ENCODE results near the gene DIDO1.
"Not testable (repeated sequence)": the region's sequence is repeated elsewhere in the genome, so short reads cannot be mapped to it uniquely, and the experiment has no call there.

Gene DIDO1

DNA sequence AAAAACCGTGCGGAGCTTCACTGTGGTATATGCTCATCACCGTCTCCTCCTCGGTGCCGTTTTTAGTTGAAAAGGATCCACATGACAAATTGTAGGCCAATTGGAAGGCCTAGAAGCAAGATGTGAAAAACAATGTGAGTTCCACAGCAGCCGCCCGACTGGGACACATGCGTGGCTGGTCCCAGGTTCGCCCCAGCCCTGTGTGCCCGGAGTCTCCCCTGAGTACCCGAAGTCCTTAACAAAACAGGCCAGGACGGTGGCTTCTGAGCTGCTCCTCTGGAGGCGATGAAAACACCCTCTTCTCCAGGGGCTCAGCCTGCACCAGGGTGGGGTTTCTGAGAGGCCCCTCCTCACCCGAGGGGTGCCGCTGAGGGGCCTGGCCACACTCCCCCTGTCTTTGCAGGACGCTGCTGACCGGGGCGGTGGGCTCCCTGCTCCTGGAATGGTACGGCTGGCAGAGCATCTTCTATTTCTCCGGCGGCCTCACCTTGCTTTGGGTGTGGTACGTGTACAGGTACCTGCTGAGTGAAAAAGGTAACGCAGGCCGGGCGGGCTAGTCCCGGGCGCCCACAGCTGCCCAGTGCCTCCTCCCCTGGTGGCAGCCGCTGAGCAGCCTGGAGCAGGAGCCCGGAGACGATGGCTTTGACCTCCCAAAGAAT lies 36.0 kb upstream of the DIDO1 start:
- no peak for DNase-seq (ENCODE audit: low spot score)

- no peak for DNase-seq (ENCODE audit: low spot score)
These were observed 35.5 kb upstream of the DIDO1 start for GRCh38 chr20:62961799-62962198.

DNA sequence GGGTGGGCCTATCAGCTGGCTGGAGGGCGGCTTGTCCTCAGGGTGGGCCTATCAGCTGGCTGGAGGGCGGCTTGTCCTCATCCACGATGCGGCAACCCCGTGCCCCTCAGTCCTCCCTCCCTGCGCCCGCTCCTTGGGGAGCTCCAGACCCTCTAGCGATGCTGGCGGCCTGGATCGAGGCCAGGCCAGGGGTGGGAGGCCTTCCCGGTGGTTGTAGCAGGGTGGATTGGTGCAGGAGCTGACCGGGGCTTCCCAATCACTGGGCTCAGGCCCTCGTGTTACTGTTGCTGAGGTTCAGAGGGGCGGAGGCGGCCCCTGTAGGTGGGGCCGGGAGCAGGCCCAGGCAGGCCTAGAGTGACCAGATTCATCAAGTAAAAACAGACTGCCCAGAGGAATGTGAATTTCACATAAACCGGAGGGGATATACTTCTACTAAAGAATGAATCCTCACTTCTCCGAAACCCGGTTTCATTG lies 35.0 kb upstream of the DIDO1 start:
- no peak for DNase-seq (ENCODE audit: low spot score)

- DNase-seq (ENCODE audit: low spot score), result not testable (repeated sequence)
These were observed 34.4 kb upstream of the DIDO1 start for GRCh38 chr20:62960446-62961309.

- DNase-seq (ENCODE audit: low spot score), result no peak
These were observed 33.7 kb upstream of the DIDO1 start for GRCh38 chr20:62959998-62960436.

- no peak for DNase-seq (ENCODE audit: low spot score)
These were observed 33.0 kb upstream of the DIDO1 start for GRCh38 chr20:62959101-62959971.

DNA sequence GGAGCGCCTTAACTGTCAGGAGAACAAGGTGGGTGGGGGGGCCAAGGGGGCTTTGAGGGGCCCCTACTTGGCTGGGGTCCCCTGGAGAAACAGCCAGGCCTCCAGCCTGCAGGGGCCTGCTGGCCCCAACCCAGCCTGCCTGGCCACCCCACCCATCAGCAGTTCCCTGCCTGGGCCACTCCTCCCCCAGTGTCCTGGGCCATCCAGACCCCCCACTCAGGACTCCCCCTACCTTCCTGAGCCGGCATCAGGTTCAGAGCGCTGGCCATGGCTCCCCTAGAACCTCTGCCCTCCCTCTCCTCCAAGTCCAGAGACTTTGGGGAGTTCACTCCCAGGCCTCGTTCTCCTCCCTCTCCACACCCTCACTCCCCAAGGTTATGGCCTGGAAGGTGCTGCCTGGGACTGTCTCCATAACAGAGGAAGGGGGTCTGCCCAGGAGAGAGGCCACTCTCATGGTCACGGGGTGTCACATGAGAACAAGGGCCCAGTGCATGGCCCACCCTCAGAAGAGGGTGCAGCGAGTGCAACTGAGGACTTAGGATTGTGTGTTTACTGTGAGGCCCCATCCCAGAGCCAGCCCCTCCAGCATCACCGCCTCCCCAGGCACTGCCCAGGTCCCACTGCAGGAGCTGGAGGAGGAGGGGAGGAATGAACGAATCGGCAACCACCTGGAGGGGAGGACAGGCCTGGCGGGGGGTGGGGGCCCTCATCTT lies 32.2 kb upstream of the DIDO1 start:
- no peak for DNase-seq (ENCODE audit: low spot score)

DNA sequence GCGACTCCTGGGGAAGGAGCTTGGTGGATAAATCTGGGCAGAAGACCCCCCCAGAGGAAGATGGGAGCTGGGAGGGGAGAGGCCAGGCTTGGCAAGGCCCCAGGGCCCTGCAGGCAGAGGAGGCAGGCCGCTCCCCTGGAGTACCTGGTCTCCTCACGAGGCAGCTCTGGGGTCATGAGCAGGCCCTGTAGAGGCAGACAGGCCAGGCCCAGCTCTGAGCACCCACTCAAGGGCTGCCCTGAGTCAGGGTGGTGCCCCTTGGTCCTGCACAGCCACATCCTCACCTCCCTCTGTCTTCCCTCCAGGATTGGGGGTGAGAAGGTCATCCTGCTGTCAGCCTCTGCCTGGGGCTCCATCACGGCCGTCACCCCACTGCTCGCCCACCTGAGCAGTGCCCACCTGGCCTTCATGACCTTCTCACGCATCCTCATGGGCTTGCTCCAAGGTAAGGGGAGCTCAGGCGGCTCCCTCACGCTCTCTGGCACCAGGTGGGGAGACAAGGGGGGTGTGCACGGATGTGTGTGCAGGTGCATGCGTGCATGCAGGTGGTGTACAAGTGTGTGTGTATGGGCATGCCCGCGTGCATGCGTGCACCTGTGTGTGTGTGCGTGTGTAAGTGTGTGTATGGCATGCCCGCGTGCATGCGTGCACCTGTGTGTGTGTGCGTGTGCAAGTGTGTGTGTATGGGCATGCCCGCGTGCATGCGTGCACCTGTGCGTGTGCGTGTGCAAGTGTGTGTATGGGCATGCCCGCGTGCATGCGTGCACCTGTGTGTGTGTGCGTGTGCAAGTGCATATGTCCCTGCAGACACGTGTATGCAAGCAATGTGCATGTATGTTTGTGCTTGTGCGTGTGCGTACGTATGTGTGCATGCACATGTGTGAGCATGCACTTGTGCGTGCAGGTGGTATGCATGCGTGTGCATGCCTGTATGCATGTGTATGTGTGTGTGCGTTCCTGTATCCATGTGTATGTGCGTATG lies 31.1 kb upstream of the DIDO1 start:
- no peak for DNase-seq (ENCODE audit: low spot score)

DNA sequence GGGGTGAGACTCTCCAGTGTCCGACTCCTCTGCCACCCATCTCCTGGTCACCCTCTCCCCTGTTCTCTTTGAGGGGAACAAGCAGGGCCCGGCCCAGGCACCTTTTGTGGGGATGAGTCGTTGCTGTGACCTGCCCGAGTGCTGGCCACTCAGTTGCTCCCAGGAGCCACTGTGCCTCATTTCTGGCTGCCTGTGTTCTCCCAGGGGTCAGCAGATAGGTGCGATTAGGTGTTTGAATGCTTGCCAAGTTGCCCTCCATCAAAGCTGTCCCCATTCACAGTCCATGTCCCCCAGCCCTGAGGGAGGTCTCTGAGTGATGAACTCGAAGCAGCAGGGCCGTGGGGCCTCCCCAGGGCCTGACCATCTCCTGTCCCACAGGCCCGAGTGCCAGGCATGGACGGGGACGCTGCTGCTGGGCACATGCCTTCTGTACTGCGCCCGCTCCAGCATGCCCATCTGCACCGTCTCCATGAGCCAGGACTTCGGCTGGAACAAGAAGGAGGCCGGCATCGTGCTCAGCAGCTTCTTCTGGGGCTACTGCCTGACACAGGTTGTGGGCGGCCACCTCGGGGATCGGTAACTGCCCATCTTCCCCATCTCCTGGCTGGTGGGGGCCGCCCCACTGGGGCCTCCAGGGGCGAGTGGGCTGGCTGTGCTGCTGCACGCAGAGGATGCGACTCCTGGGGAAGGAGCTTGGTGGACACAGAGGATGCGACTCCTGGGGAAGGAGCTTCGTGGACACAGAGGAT lies 30.3 kb upstream of the DIDO1 start:
- no peak for DNase-seq (ENCODE audit: low spot score)

DNA sequence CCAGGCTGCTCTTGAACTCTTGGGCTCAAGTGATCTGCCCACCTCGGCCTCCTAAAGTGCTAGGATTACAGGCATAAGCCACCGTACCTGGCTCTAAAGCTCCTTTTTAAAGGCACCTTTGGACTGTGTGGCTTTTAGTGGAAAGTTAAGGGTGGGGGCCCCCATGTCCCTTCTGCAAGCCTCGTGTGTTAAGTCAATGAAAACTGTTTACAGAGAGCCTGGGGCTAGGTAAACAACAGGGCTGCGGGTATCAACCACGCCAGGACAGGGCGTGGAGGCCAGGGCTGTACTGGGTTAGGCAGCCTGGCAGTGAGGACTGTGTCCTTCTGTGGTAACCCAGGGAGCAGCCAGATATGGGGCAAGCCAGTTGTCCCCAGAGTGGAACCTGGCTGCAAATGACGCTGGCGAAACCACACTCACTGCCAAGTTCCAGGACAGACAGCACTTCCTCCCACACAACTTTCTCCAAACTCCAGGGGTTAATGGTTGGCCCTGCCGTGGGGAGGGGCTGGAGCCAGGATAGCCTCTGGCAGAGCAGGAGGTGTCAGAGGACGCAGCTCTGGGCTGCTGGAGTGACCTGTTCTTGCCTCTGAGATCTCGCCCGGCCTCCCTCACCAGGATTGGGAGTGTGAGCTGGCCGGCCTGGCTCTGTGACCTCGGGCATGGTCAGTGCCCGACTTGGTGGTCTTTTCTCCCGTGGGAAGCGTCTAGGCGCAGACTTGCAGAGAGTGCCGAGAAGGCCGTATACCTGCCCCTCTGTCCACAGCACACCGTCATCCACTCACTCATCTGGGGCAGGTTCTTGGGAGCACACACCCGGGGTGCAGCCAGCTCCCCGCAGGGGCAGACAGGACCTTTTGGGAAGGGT lies 29.4 kb upstream of the DIDO1 start:
- peak; percentile 16 for DNase-seq (ENCODE audit: low spot score)

DNA sequence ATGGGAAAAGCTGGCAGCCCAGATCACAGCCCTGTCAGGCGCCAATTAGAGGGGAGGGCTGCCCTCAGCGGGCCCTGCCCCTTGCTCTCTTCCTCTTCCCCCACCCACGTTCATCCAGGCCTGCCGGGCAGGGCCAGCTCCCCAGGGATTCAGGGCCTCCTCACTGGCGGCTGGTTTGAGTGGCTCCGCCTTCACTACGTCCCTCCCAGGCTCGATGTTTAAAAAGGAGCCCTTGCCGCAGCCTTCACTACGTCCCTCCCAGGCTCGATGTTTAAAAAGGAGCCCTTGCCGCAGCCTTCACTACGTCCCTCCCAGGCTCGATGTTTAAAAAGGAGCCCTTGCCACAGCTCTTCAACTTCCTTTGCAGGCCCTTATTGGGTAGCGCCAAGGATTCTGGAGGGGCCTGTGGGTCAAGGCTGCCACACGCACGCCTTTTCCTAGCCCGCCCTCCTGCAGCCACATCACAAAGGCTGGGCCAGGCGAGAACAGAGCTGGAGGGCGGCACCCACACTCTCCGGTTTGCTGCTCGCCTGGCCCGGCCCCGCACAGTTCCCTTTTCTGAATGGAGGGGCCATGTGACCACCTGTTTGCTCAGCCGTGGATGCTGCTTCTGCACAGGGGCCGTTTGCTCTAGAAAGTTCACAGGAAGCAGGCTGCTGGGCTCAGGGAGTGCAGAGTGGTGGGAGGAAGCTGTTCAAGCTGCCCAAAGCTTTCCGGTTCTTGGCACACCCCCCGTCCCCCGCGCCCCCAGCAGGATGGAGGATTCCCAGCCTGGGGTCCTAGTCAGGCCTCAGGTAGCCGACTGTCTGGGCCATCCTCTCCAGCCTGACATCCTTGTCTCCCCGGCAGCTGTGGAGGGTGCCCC lies 27.8 kb upstream of the DIDO1 start:
- no peak for DNase-seq (ENCODE audit: low spot score)

- no peak for DNase-seq (ENCODE audit: low spot score)
These were observed 26.9 kb upstream of the DIDO1 start for GRCh38 chr20:62952968-62953838.

GRCh38 chr20:62952373-62952967 lies 26.2 kb upstream of the DIDO1 start, which contains the start of gene SLC17A9:
SLC17A9 (plus strand) TSS chr20:62952709; CDS start chr20:62952831, 122 bp downstream.
- DNase-seq (ENCODE audit: low spot score), result peak; percentile 74

GRCh38 chr20:62951896-62952372 lies 25.6 kb upstream of the DIDO1 start:
- no peak for DNase-seq (ENCODE audit: low spot score)

- no peak for DNase-seq (ENCODE audit: low spot score)
These were observed 25.0 kb upstream of the DIDO1 start for GRCh38 chr20:62951143-62951895.

Data from hematopoietic multipotent progenitor cell treated with erythropoietin and hydrocortisone succinate and interleukin-3 and kit ligand, for 17 days (in vitro differentiated cells).